NCI-H2196 (cell line): ENCODE measurements around the gene SRM.
"Not testable (repeated sequence)": the region's sequence is repeated elsewhere in the genome, so short reads cannot be mapped to it uniquely, and the experiment has no call there.

ENCODE experiments used
- DNase-seq: peaks from one replicate; lab custom pipeline; 2025; ENCODE audit not compliant: unreplicated experiment; lab: John Stamatoyannopoulos, UW

The SRM gene

GRCh38 chr1:11065796-11066195 is 6.0 kb upstream of the SRM start:
- no peak for DNase-seq

GRCh38 chr1:11064942-11065341 is 5.1 kb upstream of the SRM start:
- DNase-seq: no peak

GRCh38 chr1:11063937-11064537 is 4.2 kb upstream of the SRM start:
- DNase-seq: not testable (repeated sequence)

GRCh38 chr1:11062965-11063401 is 3.2 kb upstream of the SRM start:
- DNase-seq: peak; percentile 53

DNA sequence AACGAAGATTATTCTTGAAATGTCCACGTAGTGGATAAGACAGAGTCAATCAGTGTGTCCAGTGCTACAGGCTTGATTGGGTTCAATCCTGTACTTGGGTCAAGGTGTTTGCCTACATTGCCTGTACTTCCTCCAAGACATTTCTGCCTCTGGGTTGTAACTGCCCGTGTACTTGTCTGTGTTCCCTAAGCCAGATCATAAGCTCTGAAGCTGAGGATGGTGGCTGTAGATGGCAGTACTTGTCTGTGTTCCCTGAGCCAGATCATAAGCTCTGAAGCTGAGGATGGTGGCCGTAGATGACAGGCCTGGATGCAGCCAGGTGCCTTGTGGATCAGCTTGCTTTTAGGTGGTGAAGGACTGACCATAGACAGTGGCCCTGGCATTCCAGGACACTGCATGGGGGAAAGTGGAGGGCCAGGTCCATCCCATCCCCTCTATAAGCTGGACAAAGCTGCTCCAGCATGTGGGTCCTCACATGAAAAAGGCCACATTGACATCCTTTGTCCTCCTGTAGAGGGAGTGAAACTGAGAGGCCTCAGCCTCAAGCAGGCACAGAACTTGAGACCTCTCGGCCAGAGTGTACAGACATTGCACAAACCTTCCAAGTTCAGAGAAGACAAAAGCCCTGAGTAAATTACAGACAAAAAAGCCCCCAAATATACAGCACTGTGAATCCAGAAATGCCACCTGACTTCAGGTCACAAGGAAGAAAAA is 2.0 kb upstream of the SRM start:
- no peak for DNase-seq

DNA sequence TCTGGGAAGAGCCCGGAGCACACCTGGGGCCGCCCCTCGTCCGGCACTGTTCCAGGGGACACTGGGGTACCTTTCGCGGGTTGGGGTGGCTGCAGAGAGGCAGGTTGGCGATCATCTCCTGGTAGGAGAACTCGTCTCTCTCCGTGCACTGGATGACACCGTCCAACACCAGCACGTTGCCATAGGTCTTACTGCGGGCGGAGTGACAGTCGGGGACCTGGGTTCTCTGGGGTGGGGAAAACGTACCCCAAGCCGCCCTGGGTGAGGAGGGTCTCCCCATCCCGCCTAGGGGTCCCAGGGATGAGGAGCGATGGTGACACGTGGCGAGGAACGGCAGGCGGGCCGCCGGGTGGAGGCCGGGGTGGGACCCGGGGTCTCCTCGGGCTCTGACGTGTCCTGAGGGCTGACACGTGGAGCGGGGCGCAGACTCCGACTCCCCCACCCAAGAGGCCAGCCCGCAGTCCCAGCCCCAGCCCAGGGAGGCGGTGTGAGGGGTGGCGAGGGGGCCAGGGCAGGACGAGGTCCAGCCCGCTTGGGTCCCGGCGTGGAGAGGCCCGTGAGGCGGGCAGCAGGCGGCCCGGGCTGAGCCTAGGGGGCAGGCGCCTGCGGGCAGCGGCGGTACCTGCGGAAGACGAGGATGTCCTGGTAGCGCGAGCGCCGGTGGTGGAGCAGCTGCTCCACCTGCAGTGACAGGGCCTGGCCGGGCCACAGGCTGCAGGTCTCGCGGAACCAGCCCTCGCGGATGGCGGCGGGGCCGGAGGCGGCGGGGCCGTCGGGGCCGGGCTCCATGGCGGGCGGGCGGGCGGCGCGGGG is 457 bp downstream of the SRM start:
- no peak for DNase-seq

DNA sequence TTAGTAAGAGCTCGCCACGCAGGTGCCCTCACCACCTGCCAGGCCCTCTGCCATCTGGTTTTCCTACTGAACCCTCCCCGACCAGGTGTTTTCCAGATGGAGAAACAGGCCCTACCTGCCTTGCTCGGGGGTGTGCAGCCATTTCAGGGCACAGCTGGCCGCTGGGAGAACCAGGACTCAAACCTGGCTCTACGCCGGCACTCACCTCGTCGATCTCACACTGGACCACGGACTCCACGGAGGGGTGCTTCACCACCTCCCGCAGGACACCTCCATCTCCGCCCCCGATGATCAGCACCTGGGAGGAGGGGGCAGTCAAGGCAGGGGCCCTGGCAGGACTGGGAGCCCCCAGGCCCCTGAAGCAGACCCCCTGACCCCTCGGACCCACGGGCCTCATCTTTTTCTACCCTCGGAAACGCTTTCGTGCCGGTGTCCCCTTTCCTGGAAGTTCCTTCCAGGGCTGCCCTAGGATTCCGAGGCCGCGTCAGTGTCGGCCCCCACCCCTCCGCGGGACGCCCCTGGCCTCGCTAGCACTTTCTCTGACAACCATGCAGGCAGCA is 1.1 kb downstream of the SRM start:
- DNase-seq: peak; percentile 50

DNA sequence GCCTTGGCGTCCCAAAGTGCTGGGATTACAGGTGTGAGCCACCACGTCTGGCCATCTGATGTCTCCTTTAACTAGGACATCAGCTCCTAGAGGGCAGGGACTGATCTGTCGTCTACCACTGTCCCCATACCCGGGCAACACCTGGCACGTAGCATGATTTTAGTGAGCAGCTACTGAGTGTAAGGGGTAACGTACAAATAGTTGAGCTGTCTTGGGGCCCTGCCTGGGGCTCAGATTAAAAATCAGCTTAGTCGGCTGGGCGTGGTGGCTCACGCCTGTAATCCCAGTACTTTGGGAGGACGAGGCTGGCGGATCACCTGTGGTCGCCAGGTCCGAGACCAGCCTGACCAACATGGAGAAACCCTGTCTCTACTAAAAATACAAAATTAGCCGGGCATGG is 1.8 kb downstream of the SRM start:
- no peak for DNase-seq

DNA sequence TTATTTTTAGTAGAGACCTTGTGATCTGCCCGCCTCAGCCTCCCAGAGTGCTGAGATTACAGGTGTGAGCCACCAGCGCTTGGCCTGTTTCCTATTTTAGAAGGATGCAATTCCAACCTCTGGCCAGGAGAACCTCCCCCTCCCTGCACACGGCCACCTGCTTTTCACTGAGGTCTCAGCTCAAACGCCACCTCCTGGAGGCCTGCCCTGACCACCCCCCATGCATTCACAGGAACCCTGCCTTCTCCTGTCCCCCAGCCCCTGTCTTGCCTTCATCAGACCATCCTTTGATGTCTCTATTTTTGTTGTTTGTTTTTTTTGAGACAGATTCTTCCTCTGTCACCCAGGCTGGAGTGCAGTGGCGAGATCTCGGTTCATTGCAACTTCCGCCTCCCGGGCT is 2.3 kb downstream of the SRM start:
- no peak for DNase-seq

DNA sequence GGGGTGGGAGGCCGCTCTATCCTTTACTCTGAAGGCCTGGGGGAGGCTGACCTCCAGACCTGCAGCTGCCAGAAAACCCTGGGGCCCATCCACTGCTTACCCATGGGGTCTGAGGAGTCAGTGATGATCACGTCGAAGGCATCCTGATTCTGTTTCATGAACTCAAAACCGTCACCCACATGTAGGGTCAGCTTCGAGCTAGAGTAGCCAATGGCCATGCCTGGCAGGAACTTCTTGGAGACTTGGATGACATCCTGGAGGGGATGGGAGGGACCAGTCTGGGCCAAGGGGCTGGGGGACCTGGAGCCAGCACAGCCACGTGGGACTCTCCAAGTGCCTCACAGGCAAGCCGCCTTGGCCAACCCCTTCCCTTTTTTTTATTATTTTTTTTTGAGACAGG is 3.3 kb downstream of the SRM start:
- no peak for DNase-seq

- no peak for DNase-seq
These were observed 4.1 kb downstream of the SRM start for GRCh38 chr1:11055676-11056075.

DNA sequence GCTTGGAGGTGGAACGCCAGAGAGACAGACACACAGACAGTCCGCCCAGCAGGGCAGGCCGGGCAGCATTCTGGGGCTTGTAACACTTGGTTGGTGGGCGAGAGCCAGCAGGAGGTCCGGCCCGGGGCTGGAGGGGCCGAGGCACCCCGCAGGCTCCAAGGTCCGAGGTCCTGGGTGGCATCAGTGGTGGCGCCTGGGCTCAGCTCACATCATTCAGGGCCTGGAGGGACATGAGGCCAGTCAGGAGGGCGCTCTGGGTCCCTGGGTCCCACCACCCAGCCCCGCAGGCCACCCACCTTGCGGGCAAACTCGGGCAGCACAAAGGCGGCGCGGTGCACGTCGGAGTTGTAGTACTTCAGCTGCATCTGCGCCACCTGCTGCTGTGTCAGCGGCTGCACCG is 5.2 kb downstream of the SRM start:
- no peak for DNase-seq

- DNase-seq: no peak
These were observed 5.6 kb downstream of the SRM start for GRCh38 chr1:11054181-11054580.

GRCh38 chr1:11053758-11054137 is 6.1 kb downstream of the SRM start:
- no peak for DNase-seq

DNA sequence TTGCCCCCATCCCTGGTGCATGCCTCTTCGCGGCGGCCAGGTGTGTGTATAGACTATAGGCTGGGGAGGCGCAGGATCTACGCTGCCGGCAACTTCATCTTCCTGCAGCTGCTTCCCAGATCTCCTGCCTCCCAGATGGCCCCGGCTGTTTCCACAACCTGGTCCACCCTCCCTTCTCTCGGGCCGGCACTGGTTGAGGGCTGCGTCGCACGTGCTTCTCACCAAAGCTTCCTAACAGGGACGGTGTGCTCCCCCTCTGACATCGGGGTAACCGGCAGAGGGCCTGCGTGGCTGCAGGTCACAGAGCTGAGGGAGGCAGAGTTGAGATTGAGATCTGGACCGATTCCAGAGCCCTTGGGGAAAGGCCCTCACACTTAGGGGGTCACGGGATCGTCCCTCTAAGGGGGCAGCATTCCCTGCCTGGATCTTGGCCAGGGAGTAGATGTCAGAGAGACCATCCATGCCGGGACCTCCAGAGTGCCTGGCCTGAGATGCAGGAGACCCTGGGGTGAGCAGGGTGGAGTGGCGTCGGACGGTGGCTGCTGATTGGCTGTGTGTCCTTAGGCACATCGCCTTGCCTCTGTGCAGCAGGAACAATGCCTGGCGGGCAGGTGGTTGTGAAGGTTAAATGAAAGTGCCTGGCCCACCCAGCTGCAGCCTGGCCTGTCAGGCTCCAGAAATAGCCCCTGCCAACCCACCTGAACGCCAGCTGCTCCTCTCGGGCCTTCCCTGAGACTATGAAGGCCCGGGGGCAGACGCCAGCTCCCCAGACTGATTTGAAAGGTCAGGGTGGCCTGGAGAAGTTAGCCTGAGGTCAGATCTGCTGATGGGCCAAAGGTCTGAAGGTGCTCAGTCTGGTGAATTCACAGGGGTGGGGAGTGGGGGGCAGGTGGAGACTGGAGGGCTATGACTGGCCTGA is 6.7 kb downstream of the SRM start:
- DNase-seq: no peak

DNA sequence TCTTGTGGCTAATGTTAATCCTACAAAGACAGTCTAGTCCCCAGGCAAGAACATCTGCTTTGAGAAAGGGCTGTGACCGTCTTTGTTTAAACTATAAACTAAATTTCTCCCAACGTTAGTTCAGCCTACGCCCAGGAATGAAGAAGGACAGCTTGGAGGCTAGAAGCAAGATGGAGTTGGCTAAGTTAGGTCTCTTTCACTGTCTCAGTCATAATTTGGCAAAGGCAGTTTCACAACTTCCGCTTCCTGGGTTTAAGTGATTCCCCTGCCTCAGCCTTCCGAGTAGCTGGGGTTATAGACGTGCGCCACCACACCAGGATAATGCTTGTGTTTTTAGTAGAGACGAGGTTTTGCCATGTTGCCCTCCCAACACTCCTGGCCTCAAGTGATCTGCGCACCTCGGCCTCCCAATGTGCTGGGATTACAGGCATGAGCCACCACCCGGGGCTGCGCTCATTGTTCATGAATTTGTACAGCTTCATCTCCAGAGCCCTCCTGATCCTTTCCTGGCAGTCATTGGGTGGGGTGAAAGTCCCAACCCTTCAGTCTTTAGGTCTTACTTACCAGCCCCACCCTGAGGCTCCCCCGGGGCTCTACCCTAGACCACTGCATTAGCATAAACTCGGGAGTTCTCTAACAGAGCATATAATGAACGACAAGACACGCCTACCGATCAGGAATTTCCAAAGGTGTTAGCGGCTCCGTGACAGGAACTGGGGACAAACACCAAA is 7.9 kb downstream of the SRM start:
- DNase-seq: no peak

DNA sequence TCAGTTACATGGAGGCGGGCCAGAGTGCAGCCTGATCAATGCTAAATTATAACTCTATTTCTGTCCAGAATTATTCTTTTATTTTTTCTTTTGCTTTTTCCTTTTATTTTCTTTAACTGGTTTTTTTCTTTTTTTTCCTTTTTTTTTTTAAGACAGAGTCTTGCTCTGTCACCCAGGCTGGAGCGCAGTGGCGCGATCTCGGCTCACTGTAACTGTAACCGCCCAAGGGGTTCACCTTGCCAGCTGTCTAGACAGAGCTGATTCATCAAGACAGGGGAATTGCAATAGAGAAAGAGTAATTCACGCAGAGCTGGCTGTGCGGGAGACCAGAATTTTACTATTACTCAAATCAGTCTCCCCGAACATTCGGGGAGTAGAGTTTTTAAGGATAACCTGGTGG is 8.7 kb downstream of the SRM start:
- DNase-seq: not testable (repeated sequence)

GRCh38 chr1:11046625-11047365 is 13.0 kb downstream of the SRM start, which contains the start of gene MASP2:
TSS of gene MASP2 (minus strand) at chr1:11047239. CDS start at chr1:11047207, 32 bp downstream.
- DNase-seq: no peak

DNA sequence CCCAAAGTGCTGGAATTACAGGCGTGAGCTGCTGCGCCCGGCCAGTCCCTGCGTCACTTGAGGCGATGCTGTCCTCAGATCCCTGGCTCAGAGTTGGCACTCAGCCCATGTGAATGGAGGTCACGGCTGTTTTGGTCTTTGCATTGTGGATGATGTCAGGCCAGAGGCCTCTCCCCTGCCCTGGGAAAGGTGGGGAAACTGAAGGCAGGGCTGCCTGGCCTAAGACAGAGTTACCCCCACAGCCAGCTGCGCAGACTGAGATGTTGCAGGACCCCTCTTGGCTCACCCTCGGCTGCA is 13.6 kb downstream of the SRM start:
- no peak for DNase-seq
